NT2/D1 (cell line): Measurements from ENCODE around the gene PDIK1L.

ENCODE experiments used
- DNase-seq: peaks from one replicate; pipeline ENCODE4 v3.0.0-alpha.2; 2011; ENCODE audit warnings: low read depth, low spot score
- H3K27me3 ChIP-seq: 2 replicates; pipeline ENCODE4 v1.6.0; 2011; ENCODE audit warnings: mild to moderate bottlenecking; ENCODE audit not compliant: insufficient read length, insufficient read depth
- H3K36me3 ChIP-seq: 2 replicates; pipeline ENCODE4 v1.6.1; 2011; ENCODE audit warnings: mild to moderate bottlenecking, low read length, mixed read lengths; ENCODE audit not compliant: insufficient read depth, insufficient read length
- H3K4me1 ChIP-seq: 2 replicates; pipeline ENCODE4 v1.5.1; 2011; ENCODE audit not compliant: insufficient read depth, insufficient read length
- H3K4me3 ChIP-seq: 2 replicates; pipeline ENCODE4 v1.5.1; 2011; ENCODE audit warnings: low read depth; ENCODE audit not compliant: insufficient read length
- H3K9ac ChIP-seq: 2 replicates; pipeline ENCODE4 v1.6.0; 2011; ENCODE audit warnings: low read depth; ENCODE audit not compliant: insufficient read length
- H3K9me3 ChIP-seq: 2 replicates; pipeline ENCODE4 v1.5.1; 2011; ENCODE audit warnings: mild to moderate bottlenecking, low read length; ENCODE audit not compliant: insufficient read depth
- SUZ12 ChIP-seq: IDR thresholded peaks from 2 replicates; pipeline ENCODE4 v1.6.1; 2011; ENCODE audit not compliant: insufficient read length, insufficient read depth; ENCODE audit errors: extremely low read depth
- YY1 ChIP-seq: IDR thresholded peaks from 2 replicates; pipeline ENCODE4 v1.6.1; 2011; ENCODE audit not compliant: insufficient read length, insufficient read depth
- ZNF274 ChIP-seq: IDR thresholded peaks from 2 replicates; pipeline ENCODE4 v1.6.1; 2011; ENCODE audit warnings: mild to moderate bottlenecking, low read depth, low read length

PDIK1L gene

DNA sequence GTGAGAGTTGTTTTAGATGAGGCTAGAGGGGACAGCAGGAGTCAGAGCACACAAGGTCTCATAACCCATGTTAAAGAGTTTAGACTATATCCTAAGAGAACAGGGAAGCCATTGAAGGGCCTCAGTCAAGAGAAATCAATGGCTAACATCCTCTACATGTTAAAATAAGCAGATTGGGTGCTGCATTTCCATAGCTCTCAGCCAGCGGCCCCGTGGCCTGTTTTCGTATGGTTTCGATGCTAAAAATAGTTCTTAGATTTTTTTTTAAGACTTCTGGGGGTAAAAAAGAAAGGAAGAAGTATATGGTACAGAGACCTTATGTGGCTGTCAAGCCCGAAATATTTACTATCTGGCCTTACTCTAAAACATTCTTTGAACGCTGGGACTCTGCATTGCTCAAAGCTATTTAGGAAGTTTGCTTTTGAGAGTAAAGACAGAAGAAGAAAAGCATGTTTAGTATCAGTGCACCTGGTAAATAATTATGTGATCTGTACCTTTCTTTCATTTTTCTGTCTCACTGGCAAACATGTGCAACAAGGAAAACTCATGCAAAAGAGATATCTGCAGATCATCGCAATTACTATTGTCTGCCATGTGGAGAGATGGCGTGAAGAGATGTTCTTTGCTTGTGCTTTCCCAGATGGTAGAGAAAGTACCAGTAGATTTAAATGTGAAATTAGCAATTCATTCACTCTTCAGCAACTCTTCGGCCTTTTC lies 8.4 kb downstream of the PDIK1L start:
- no peak overlapping the region for H3K9ac ChIP-seq
- H3K4me3 ChIP-seq, result no peak overlapping the region
- no peaks in the 10 kb centered on the region for H3K27me3 ChIP-seq
- TF ChIP-seq ZNF274 (no peak), SUZ12 (no peak), YY1 (no peak)
- DNase-seq, result no peak
- no peaks in the 10 kb centered on the region for H3K4me1 ChIP-seq
- peaks cover under 1% of the 10 kb centered on the region for H3K36me3 ChIP-seq
- no peaks in the 10 kb centered on the region for H3K9me3 ChIP-seq

DNA sequence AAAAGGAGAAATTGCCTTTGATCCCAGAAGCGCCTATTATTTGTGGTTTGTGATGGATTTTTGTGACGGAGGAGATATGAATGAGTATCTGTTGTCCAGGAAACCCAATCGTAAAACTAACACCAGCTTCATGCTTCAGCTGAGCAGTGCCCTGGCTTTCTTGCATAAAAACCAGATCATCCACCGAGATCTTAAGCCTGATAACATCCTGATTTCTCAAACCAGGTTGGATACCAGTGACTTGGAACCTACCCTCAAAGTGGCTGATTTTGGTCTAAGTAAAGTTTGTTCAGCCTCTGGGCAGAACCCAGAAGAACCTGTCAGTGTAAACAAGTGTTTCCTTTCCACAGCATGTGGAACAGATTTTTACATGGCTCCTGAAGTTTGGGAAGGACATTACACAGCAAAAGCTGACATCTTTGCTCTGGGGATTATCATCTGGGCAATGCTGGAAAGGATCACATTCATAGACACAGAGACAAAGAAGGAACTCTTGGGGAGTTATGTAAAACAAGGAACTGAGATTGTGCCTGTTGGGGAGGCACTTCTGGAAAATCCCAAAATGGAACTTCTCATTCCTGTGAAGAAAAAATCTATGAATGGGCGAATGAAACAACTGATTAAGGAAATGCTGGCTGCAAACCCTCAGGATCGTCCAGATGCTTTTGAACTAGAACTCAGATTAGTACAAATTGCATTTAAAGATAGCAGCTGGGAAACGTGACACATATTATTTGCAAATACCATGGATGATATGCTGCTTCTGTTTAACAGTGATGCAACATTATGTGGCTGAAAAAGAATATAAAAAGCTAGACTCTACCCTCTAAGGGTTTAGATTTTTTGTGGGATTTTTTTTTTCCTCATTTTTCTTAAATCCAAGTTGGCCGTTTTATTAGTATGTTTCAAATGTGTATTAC lies 10.5 kb downstream of the PDIK1L start:
- H3K27me3 ChIP-seq, result no peaks in the 10 kb centered on the region
- no peak for DNase-seq
- no peak overlapping the region for H3K9ac ChIP-seq
- H3K36me3 ChIP-seq, result no peaks in the 10 kb centered on the region
- H3K4me3 ChIP-seq, result no peak overlapping the region
- no peaks in the 10 kb centered on the region for H3K4me1 ChIP-seq
- H3K9me3 ChIP-seq, result no peaks in the 10 kb centered on the region
- no peak for TF ChIP-seq ZNF274

DNA sequence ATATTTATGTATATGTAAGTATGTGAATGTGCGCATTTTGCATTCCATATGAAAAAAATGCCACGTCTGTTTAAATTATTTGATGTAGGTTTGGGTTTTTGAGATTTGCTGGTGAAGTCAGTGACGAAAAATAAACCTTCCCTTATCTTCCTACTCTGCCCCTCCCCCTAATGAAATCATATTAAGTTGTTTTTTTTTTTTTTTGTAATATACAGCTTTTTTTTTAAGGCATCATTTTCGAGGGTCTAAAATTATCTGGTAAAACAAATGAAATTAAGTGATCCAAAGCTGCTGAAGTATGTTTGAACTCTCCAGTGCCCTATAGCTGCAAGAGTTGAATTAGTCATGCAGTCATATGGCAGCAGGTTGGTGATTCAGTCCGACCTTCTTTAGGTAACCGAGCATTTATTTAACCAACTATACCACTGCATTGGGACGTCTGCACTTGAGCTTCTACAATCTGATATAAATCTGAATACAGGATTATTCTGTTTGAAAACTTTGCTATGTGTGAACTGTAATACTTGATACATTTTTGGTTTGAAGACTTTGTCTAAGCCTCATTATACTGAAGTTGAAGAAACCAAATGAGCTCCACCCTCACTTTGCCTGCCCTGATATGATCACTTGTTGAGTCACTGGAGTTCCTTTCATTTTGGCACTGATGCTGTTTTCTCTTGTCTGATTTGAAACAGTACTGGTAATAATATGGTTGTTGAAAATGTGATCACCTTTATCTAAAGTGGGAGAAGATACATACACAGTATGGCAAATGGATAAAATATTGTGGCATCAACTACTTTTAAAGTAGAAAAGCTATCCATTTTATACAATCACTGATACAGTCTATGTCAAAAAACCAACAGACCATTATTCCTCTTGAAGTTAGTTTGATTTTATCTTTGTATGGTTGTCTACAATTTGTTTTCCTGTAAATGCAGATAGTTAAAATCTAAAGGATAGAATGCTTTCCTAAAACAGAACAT lies 11.7 kb downstream of the PDIK1L start:
- Histone ChIP-seq H3K9ac (no peak overlapping the region), H3K4me1 (no peaks in the 10 kb centered on the region), H3K36me3 (no peaks in the 10 kb centered on the region), H3K4me3 (no peak overlapping the region), H3K9me3 (no peaks in the 10 kb centered on the region), H3K27me3 (no peaks in the 10 kb centered on the region)
- DNase-seq, result no peak
- TF ChIP-seq SUZ12, result no peak
- TF ChIP-seq ZNF274, result no peak
- TF ChIP-seq YY1, result no peak

DNA sequence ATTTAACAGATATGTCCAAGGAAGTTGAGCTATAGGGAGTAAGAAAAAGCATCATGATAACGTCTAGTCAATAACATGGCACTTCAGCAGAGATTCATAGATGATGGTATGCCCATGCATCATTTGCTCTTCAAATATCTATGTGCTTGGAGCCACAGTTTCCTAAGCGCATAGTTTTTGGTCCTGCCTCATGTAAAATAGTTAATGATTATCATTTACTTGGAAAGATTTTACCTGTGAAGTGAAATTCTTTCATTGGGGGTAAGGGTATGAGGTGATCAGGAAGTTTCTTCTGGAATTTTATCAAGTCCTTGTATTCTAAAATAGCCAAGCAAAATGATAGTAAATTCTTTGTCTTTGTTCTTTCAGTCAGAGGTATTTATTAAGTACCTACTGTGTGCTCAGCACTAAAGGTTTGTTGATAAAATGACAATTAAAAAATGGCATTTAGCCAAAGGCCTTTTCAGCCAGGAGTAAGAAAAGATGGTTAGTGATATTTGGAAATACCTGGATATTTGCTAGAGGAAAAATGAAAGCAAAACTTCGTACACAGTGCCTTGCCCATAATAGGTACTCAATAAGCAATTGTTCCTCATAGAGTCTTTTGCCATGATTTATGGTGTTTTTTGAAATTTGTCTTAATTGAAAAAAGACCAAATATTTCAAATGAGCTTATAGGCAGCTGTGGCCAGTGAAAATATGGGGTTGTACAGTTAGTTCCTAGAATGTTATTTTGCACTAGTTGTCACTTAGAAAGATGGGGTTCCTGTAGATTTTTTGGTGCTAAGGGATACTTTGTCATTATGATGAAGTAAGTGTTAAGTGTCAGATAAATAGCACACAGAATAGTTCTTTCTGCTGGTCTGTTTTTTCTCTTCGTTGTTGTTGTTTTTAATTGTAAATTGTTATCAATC lies 13.1 kb downstream of the PDIK1L start:
- H3K9me3 ChIP-seq, result no peaks in the 10 kb centered on the region
- H3K27me3 ChIP-seq, result no peaks in the 10 kb centered on the region
- no peaks in the 10 kb centered on the region for H3K36me3 ChIP-seq
- H3K9ac ChIP-seq, result no peak overlapping the region
- H3K4me1 ChIP-seq, result no peaks in the 10 kb centered on the region
- no peak overlapping the region for H3K4me3 ChIP-seq
- TF ChIP-seq YY1, result no peak
- no peak for TF ChIP-seq SUZ12
- no peak for TF ChIP-seq ZNF274
- no peak for DNase-seq

DNA sequence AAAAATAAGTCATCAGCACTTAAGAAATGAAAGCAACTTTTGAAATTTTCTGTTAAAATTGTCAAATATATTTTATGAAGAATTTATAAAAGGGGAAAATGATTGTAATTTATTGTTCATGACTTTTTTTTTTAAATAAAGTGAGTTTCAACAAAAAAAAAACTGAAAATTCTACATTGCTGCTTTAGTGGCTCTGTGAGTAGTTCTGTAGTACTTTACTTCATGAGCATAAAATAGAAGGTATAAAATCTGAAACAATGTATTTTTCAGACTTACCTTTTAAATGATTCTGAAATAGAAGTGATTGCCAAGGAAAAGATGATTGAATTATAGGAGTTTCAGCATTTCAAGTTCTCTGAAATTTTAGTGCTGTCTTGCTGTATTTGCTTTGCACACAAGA lies 13.8 kb downstream of the PDIK1L start:
- Histone ChIP-seq H3K4me1 (no peaks in the 10 kb centered on the region), H3K27me3 (no peaks in the 10 kb centered on the region), H3K4me3 (no peak overlapping the region), H3K9ac (no peak overlapping the region), H3K36me3 (no peaks in the 10 kb centered on the region), H3K9me3 (no peaks in the 10 kb centered on the region)
- DNase-seq, result no peak
- TF ChIP-seq ZNF274, result no peak
- TF ChIP-seq YY1, result no peak
- no peak for TF ChIP-seq SUZ12

DNA sequence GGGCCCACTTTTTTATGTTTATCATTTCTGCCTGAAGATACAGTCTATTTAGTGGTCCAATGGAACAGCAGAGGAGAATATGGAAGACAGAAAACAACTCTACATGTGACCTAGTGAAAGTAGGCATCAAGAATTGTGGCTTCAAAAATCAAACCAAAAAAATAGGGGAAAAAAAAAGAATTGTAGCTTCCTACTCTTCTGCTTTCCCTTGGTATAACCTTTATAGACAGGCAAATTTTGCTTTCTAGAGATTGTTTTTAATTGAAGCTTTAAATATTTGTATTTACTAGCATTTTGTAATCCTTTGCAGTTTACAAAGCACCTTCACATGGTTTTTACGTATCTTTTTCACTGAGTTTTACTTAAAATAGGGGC lies 14.3 kb downstream of the PDIK1L start:
- Histone ChIP-seq H3K9me3 (no peaks in the 10 kb centered on the region), H3K36me3 (no peaks in the 10 kb centered on the region), H3K4me1 (no peaks in the 10 kb centered on the region), H3K27me3 (no peaks in the 10 kb centered on the region), H3K4me3 (no peak overlapping the region), H3K9ac (no peak overlapping the region)
- no peak for DNase-seq
- TF ChIP-seq ZNF274 (no peak), SUZ12 (no peak), YY1 (no peak)
